Esophagus muscularis mucosa (tissue), 4 donors: ENCODE data around the gene PIP4P1.

ENCODE experiments used
- CTCF ChIP-seq, 3 experiments: fragments of 200-600 bp in 2 of 3; fragments of 450-650 bp in 1 of 3; sonication (generic) in 2 of 3; IDR thresholded peaks; one replicate each; pipeline ENCODE4 v1.5.1; 2017 to 2019; ENCODE audit warnings: antibody characterized with exemption in 3 of 3, mild to moderate bottlenecking in 2 of 3, moderate library complexity in 1 of 3
- EP300 ChIP-seq: sonication (generic); formaldehyde crosslinking; IDR thresholded peaks from one replicate; pipeline ENCODE4 v1.6.1; 2017; ENCODE audit warnings: antibody characterized with exemption
- POLR2AphosphoS5 ChIP-seq, 2 donors: sonication (generic); formaldehyde crosslinking; IDR thresholded peaks; one replicate each; pipeline ENCODE4 v1.6.1; 2017; ENCODE audit warnings: antibody characterized with exemption in 2 of 2

GRCh38 chr14:20428802-20429201 is 32.4 kb downstream of the PIP4P1 start:
- TF ChIP-seq CTCF (IDR thresholded peaks at IDR 0.05) (no peak), POLR2AphosphoS5 (IDR thresholded peaks at IDR 0.05) (no peak), EP300 (no peak)
